Measurements from ENCODE around the gene TLE1. TPM values are rescaled to one million over a fixed set of nuclear protein-coding genes. Genes with fewer than 3 reads are reported as not detected.

Gene TLE1
- total RNA-seq, 1 donor from 2014 or later = 16.3 TPM

GRCh38 chr9:81558091-81558830, 131.1 kb downstream of the TLE1 start:
- ATAC-seq (ENCODE audit: low read depth) (no peak), DNase-seq (no peak)
- CTCF ChIA-PET = no interaction called here
- H3K27ac Mint-ChIP-seq = no peak overlapping the region
- H3K36me3 Mint-ChIP-seq (ENCODE audit: low read depth) = no peaks in the 10 kb centered on the region
- no peaks in the 10 kb centered on the region for H3K9me3 Mint-ChIP-seq
- no peak overlapping the region for H3K4me3 Mint-ChIP-seq
- POLR2A ChIA-PET = interaction anchor here (0.6 to 0.7 kb wide), 2 partner anchors 36 to 1989 kb away, joined by 3 read pairs; no protein-coding TSS in a partner anchor
- H3K27me3 Mint-ChIP-seq = no peaks in the 10 kb centered on the region
- TF ChIP-seq, protein P1, sequence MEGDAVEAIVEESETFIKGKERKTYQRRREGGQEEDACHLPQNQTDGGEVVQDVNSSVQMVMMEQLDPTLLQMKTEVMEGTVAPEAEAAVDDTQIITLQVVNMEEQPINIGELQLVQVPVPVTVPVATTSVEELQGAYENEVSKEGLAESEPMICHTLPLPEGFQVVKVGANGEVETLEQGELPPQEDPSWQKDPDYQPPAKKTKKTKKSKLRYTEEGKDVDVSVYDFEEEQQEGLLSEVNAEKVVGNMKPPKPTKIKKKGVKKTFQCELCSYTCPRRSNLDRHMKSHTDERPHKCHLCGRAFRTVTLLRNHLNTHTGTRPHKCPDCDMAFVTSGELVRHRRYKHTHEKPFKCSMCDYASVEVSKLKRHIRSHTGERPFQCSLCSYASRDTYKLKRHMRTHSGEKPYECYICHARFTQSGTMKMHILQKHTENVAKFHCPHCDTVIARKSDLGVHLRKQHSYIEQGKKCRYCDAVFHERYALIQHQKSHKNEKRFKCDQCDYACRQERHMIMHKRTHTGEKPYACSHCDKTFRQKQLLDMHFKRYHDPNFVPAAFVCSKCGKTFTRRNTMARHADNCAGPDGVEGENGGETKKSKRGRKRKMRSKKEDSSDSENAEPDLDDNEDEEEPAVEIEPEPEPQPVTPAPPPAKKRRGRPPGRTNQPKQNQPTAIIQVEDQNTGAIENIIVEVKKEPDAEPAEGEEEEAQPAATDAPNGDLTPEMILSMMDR (IDR thresholded peaks at IDR 0.05) = no peak
- intact Hi-C loops (cut with micrococcal nuclease) = no loop called here
- H3K4me1 Mint-ChIP-seq = peaks cover 14% of the 10 kb centered on the region

DNA sequence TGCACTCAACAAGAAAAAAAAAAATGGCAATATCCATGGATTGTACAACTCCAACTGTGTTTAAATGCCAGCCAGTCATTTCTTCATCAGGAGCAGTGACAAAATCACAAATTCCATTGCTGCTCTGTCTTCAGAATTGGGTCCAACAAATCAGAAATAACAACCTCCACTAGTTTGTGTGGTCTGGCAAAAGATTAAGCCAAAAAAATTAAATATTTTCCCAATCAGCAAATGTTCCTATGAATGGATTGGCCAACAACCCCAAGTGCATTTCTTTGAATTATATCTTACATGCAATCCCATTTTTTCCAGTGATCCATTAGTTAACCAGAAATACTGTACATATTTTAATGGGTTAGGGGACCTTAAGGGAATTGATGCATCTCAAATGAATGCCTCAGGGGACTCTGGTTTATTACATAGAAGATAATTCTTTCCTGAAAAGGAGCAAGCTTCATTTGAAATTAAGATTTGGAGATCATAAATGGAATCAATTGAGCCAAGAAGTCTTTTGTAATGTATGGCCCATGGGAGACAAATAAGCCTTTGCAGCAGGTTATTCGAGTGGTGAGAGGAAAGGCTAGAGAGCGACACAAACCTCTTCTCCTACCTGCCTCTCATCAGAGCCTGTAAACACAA, 131.8 kb downstream of the TLE1 start:
- Mint-ChIP-seq H3K36me3 (ENCODE audit: low read depth) (no peaks in the 10 kb centered on the region), H3K4me1 (peaks cover 14% of the 10 kb centered on the region), H3K9me3 (no peaks in the 10 kb centered on the region), H3K4me3 (no peak overlapping the region), H3K27me3 (no peaks in the 10 kb centered on the region), H3K27ac (no peak overlapping the region)
- TF ChIP-seq, protein P1 (IDR thresholded peaks at IDR 0.05) = no peak
- CTCF ChIA-PET = no interaction called here
- ATAC-seq (ENCODE audit: low read depth) = no peak
- intact Hi-C loops (cut with micrococcal nuclease) = no loop called here
- POLR2A ChIA-PET = interaction anchor here (0.6 to 0.7 kb wide), 2 partner anchors 37 to 1988 kb away, joined by 3 read pairs; no protein-coding TSS in a partner anchor
- no peak for DNase-seq

DNA sequence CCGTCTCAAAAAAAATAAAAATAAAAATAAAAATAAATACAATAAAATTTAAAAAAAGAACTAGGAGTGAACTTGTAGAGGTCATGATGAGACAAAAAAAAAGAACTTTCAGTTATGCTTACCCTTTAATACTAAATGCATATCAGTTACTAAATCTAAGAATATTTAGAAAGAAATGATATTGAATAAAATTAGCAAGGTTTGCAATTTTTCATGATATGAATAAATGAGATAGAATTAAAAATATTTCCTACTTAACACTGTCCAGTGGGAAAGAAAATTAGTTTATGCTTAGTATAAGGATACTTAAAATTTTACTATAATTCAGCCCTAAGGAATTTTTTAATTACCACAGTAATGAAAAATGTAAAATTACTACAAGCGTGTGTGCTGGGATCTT, 132.4 kb downstream of the TLE1 start:
- peaks cover 14% of the 10 kb centered on the region for H3K4me1 Mint-ChIP-seq
- no peak overlapping the region for H3K27ac Mint-ChIP-seq
- no peaks in the 10 kb centered on the region for H3K9me3 Mint-ChIP-seq
- H3K36me3 Mint-ChIP-seq (ENCODE audit: low read depth) = no peaks in the 10 kb centered on the region
- DNase-seq (no peak), ATAC-seq (ENCODE audit: low read depth) (no peak)
- ChIA-PET POLR2A (no interaction called here), CTCF (no interaction called here)
- TF ChIP-seq, protein P1 (IDR thresholded peaks at IDR 0.05) = no peak
- no peak overlapping the region for H3K4me3 Mint-ChIP-seq
- H3K27me3 Mint-ChIP-seq = no peaks in the 10 kb centered on the region
- intact Hi-C loops (cut with micrococcal nuclease) = no loop called here

GRCh38 chr9:81552581-81552991, 136.8 kb downstream of the TLE1 start:
- Mint-ChIP-seq H3K27me3 (peaks cover 5% of the 10 kb centered on the region), H3K4me3 (no peak overlapping the region), H3K4me1 (no peaks in the 10 kb centered on the region), H3K27ac (no peak overlapping the region), H3K36me3 (ENCODE audit: low read depth) (no peaks in the 10 kb centered on the region), H3K9me3 (no peaks in the 10 kb centered on the region)
- intact Hi-C loops (cut with micrococcal nuclease) = no loop called here
- POLR2A ChIA-PET = interaction anchor here (0.7 kb wide), 1 partner anchor 15 kb away, joined by 5 read pairs; no protein-coding TSS in a partner anchor
- DNase-seq (no peak), ATAC-seq (ENCODE audit: low read depth) (no peak)
- CTCF ChIA-PET = no interaction called here
- TF ChIP-seq, protein P1 (IDR thresholded peaks at IDR 0.05) = no peak

- TF ChIP-seq, protein P1 (IDR thresholded peaks at IDR 0.05) = no peak
- Mint-ChIP-seq H3K36me3 (ENCODE audit: low read depth) (no peaks in the 10 kb centered on the region), H3K27ac (no peak overlapping the region), H3K27me3 (peaks cover 5% of the 10 kb centered on the region), H3K4me3 (no peak overlapping the region), H3K9me3 (no peaks in the 10 kb centered on the region), H3K4me1 (no peaks in the 10 kb centered on the region)
- no peak for ATAC-seq (ENCODE audit: low read depth)
- ChIA-PET POLR2A (no interaction called here), CTCF (no interaction called here)
- intact Hi-C loops (cut with micrococcal nuclease) = no loop called here
- DNase-seq = no peak
Observed at GRCh38 chr9:81550207-81550583, 139.2 kb downstream of the TLE1 start.

All from activated B cell treated with CpG ODN at 0.5 μM for 24 hours (primary cell).